H1 (cell line): ENCODE results near the gene NLK.

ENCODE experiments used
- CEBPB ChIP-seq: IDR thresholded peaks from 2 replicates; pipeline ENCODE4 v1.6.1; 2012; ENCODE audit warnings: low read depth, low read length
- CTCF ChIP-seq, 3 experiments: IDR thresholded peaks; 1 replicate in 2 of 3; 2 replicates in 1 of 3; pipeline versions ENCODE4 v1.5.1 to v1.6.1; 2011; ENCODE audit warnings: low read length in 3 of 3, mild to moderate bottlenecking in 3 of 3, inconsistent platforms in 2 of 3, low read depth in 1 of 3, moderate library complexity in 1 of 3; ENCODE audit not compliant: insufficient read depth in 1 of 3; ENCODE audit errors: control extremely low read depth in 1 of 3
- EZH2 ChIP-seq: fragments of 200-600 bp; sonication (generic); IDR thresholded peaks from 2 replicates; pipeline ENCODE4 v1.7.1; 2012; ENCODE audit warnings: low read depth, mild to moderate bottlenecking, moderate library complexity, low read length, inconsistent platforms; ENCODE audit not compliant: severe bottlenecking
- NANOG ChIP-seq: IDR thresholded peaks from 2 replicates; pipeline ENCODE4 v1.6.1; 2011; ENCODE audit warnings: low read length, low read depth, mild to moderate bottlenecking, inconsistent platforms; ENCODE audit not compliant: insufficient read depth, poor library complexity, severe bottlenecking
- POLR2A ChIP-seq, 2 experiments: IDR thresholded peaks; 1 replicate in 1 of 2; 2 replicates in 1 of 2; pipeline ENCODE4 v1.6.1; 2011; ENCODE audit warnings: low read depth in 2 of 2, low read length in 2 of 2, mild to moderate bottlenecking in 2 of 2; ENCODE audit errors: control extremely low read depth in 1 of 2
- SP2 ChIP-seq: IDR thresholded peaks from 2 replicates; pipeline ENCODE4 v1.6.1; 2012; ENCODE audit warnings: mild to moderate bottlenecking, low read length, inconsistent platforms
- TEAD4 ChIP-seq: IDR thresholded peaks from 2 replicates; pipeline ENCODE4 v1.6.1; 2012; ENCODE audit warnings: low read depth, low read length, inconsistent platforms, mixed read lengths

GRCh38 chr17:28177351-28177750 is 134.9 kb downstream of the NLK start:
- TF ChIP-seq SP2 (no peak), CTCF (IDR thresholded peaks at IDR 0.05; ENCODE audit: control extremely low read depth in 1 of 3, insufficient read depth in 1 of 3, low read depth in 1 of 3, low read length in 3 of 3) (no peak), TEAD4 (no peak), EZH2 (no peak), CEBPB (no peak), NANOG (no peak), POLR2A (IDR thresholded peaks at IDR 0.05; ENCODE audit: control extremely low read depth in 1 of 2, low read depth in 2 of 2, low read length in 2 of 2) (no peak)
